EL (cell line): ENCODE results near the gene LZTR1.

Experiments
- DNase-seq: peaks from one replicate; pipeline ENCODE4 v3.0.0-alpha.2; 2016

Gene LZTR1

DNA sequence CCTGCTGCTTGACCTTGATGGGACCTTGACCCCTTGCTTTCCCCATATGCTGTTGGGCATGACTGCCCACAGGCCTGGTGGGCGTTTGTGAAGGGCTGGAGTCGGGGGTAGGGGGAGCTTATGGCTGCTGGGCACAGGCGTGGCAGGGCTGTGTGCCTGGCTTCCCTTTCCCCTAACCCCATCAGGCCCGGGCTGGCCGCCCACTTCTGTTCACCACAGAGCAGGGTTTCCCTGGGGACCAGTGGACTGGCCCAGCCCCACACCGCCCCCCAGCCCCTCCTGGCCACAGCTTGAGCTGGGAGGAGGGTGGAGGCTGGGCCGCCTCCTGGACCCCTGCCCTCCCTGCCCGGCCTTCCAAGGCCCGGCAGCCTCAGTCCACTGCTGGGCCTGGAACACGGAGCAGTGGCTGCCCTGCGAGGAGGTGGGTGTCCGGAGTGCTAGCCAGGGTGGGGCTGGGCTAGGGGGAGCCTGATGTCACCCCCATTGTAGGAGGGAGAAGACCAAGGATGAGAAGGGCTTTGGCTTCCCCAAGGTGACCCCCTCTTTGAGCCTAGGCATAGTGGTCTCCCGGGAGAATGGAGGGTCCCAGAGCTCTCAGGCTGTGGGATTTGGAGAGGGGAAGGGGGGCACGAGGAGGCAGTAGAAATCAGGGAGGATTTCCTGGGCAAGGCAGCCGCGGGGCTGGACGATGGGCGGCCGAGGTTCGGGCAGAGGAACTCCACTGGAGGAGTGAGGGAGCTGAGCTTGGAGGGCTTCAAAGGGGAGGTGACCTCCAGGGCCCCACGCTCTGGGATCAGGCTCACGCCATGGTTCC lies 15.0 kb upstream of the LZTR1 start, which contains the start of gene AIFM3:
AIFM3 (plus strand) TSS at position 373 of the 814 bp plus-strand sequence. CDS start 690 bp downstream, outside the sequence.
- DNase-seq, result no peak

DNA sequence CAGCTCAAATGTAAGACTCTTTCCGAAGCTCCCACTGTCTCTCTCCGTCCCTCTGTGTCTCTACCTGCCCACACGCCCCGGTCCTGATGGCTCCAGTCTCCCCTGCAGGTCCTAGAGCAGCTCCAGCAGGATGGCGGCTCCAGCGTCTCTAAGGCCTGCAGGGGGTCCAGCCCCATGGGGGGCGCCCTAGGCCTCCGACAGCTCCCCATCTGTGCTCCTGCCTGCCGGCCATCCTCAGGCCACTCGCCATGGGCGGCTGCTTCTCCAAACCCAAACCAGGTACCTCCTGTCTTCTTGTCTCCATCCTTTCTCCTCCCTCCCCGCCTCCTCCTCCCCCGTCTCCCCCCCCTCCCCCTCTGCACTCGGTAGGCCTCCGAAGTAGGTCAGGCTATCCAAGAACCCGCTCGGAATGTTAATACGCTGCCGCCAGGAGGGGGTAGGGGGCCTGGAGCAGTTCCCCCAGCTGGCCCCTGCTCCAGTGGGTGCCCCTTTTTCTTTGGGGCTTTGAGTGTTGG lies 14.3 kb upstream of the LZTR1 start:
- DNase-seq, result no peak

DNA sequence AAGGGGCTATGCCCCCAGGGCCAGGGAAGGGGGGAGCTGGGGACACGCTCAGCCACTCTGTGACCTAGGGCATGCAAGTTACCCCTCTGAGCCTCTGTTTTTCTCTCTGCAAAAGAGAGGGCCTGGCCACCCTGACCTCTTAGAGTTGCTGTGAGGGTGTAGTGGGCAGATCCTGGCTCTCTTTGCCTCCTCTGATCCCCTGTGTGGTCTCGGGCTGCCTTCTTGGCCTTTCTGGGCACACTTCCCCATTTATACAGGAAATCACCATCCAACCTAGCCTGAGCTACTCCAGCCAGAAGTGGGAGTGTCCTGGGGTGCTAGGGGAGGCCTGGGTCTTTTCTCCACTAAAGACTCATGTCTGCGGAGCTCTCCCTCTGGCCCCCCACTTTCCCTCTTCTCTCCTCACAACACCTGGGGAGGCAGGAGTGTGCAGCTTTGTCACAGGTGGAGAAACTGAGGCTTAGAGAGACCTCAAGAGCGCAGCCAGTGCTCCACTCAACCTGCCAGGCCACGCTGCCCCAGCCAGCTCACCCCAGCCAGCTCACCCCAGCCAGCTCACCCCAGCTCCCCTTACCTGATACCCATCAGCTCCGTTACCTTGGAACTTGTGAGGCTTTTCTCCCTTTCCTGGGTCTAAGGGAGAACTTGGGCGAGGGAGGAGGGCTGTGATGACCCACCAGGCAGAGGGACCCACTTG lies 13.7 kb upstream of the LZTR1 start:
- no peak for DNase-seq

DNA sequence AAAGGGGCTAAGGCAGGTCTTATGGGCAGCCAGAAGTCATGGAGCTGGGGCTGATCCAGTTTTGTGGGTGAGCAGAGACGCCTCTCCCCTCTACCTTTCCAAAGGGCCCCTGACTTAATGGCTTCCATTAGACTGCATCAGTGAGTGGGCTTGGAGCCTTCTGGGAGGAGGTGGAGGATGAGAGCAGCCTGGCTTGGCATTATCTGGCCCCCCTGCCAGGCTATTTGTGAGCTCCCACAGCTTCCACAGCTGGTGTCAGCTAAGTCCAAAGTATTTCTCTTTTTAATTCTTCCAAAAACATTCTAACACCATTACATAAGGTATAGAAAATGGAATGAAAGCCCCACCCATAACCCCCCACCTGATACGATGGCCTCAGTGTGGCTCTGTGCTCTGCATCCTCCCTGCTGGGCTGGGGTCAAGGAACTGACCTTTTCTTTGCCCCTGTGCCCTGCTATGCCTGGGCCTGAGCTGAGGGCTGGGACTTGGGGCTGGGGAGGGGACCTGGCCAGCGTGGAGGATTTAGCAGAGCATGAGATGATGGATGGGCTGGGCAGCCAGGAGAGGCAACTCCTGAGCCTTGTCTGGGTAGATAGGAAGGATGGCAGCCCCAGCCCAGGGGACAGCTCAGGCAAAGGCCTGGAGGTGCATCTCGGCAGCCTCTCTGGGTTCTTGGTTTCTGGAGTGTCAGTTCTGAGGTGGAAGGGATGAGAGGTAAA lies 11.0 kb upstream of the LZTR1 start:
- no peak for DNase-seq

DNA sequence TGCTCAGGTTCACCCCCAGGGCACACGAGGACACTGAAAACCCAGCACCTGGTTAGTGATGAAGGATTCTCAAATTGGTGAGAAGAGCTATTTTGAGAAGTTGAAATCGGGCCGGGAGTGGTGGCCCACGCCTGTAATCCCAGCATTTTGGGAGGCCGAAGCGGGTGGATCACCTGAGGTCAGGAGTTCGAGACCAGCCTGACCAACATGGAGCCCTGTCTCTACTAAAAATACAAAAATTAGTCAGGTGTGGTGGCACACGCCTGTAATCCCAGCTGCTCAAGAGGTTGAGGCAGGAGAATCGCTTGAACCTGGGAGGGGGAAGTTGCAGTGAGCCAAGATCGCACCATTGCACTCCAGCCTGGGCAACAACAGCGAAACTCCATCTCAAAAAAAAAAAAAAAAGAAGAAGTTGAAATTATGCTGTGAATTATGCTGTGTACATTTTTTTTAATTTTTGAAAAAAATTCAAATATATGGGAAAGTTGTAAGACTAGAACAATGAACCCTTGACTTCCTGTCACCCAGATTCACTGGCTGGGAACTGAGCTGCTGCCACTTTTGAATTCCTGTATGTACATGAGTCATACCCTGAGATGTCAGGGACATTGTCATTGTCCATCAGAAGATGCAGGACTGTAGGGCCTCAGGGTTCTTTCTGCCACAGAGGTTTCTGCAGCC lies 9.9 kb upstream of the LZTR1 start:
- DNase-seq, result peak; percentile 30

DNA sequence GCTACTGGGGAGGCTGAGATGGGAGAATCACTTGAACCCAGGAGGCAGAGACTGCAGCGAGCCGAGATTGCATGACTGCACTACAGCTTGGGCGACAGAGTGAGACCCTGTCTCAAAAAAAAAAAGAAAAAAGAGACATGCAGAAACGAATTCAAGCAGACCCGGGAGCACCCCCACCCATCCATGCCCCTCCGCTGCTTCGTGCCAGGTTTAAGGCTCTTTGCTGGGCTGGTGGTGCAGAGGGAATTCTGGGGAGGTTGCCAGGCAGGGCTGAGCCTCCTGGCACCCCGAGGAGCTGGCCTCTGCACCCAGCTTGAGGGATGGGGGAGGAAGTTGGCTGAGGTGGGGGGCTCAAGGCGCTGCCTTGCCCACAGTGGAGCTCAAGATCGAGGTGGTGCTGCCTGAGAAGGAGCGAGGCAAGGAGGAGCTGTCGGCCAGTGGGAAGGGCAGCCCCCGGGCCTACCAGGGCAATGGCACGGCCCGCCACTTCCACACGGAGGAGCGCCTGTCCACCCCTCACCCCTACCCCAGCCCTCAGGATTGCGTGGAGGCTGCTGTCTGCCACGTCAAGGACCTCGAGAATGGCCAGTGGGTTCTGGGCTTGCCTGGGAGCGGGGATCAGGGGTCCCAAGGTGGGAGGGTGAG lies 9.0 kb upstream of the LZTR1 start:
- no peak for DNase-seq

DNA sequence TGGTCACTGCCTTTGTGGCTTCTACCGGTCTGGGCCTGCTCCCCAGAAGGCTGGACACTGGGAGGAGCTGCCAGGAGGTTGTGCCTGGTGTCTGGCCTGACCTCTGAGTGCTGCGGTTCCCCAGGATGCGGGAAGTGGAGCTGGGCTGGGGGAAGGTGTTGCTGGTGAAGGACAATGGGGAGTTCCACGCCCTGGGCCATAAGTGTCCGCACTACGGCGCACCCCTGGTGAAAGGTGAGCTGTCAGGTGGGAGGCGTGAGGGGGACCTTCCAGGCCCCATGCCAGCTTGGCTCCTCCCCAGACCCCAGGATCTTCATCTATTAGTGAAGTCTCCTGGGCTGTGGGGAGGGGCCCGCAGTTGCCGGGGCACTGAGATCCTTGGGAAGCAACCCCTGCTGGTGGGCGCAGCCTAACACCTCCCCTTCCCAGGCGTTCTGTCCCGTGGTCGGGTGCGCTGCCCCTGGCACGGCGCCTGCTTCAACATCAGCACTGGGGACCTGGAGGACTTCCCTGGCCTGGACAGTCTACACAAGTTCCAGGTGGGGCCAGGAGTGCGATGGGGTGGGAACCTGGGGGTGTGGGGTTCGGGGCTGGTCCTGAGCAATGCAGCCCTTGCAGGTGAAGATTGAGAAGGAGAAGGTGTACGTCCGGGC lies 8.3 kb upstream of the LZTR1 start:
- DNase-seq, result no peak

DNA sequence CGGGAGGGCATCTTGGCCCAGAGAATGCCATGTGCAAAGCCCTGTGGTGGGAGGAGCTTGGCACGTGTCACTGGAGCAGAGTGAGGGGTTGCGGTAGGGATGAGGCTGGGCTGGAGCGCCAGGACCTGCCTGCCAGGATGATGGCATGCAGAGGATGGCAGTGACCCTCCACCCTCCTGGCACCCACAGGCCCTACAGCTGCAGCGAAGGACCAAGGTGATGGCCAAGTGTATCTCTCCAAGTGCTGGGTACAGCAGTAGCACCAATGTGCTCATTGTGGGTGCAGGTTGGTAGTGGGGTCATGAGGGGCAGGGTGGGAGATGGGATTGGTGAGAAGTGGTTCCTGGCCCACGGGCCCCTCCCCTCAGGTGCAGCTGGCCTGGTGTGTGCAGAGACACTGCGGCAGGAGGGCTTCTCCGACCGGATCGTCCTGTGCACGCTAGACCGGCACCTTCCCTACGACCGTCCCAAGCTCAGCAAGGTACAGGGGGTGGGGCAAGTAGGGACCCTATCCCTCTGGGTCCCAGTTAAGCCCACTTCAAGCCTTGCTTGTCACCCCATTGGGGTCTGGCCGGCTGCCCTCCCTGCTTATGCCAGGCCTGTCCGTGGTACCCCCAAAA lies 7.7 kb upstream of the LZTR1 start:
- no peak for DNase-seq

DNA sequence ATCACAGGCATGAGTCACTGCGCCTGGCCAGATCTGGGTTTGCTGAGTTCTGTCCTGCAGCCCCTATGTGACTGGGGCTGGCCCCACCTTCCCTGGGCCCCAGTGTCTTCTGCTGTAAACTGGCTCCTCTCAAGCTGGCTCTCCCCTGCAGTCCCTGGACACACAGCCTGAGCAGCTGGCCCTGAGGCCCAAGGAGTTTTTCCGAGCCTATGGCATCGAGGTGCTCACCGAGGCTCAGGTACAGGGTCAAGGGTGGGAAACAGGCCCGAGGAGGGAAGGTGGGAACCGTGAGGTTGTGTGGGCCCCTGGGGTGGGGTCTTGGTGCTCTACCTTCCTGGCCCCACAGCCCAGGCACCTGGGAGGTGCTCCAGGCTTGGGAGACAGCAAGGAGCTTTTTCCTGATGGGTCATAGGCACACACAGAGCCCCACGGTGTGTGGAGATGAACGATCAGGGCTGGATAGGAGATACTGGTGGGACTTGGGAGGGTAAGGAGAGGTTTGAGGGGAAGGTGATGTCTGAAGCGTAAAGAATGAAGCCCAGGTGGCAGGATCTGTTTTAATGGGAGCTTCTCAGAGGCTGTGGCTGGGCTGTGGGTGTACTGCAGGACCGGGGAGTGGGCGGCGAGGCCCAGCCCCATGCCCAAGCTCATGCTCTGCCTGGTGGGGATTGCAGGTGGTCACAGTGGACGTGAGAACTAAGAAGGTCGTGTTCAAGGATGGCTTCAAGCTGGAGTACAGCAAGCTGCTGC lies 6.4 kb upstream of the LZTR1 start:
- no peak for DNase-seq

DNA sequence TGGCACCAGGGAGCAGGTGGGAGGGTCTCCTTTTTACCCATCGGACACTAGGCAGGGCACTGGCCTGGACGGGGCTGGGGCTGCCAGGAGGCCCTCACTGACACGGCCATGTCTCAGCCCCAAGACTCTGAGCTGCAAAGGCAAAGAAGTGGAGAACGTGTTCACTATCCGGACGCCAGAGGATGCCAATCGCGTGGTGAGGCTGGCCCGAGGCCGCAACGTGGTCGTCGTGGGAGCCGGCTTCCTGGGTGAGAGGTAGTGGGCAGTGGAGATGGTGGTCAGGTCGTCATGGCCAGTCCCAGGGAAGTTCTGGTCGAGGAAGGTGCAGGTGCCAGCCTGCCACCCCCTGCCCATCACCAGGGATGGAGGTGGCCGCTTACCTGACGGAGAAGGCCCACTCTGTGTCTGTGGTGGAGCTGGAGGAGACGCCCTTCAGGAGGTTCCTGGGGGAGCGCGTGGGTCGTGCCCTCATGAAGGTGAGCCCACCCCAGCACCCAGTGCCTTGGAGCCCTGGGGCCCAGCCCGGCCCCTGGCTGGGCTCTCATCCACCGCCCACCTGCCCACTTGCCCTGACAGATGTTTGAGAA lies 5.7 kb upstream of the LZTR1 start:
- no peak for DNase-seq

DNA sequence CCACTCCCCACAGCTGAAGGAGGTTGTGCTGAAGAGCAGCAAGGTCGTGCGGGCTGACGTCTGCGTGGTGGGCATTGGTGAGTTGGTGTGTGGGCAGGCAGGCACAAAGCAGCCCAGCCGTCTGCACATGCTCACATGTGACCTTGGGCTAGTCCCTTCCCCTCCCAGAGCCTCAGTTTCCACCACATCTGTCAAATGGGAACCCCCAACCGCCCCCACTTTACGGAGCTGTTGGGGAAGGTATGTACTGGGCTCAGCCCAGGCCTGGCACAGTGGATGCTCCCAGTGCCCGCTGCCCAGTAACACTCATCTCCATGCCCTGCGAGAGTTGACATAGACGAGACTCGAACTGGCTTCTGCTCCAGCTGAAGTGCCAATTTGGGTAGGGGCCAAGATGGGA lies 5.1 kb upstream of the LZTR1 start:
- no peak for DNase-seq

DNA sequence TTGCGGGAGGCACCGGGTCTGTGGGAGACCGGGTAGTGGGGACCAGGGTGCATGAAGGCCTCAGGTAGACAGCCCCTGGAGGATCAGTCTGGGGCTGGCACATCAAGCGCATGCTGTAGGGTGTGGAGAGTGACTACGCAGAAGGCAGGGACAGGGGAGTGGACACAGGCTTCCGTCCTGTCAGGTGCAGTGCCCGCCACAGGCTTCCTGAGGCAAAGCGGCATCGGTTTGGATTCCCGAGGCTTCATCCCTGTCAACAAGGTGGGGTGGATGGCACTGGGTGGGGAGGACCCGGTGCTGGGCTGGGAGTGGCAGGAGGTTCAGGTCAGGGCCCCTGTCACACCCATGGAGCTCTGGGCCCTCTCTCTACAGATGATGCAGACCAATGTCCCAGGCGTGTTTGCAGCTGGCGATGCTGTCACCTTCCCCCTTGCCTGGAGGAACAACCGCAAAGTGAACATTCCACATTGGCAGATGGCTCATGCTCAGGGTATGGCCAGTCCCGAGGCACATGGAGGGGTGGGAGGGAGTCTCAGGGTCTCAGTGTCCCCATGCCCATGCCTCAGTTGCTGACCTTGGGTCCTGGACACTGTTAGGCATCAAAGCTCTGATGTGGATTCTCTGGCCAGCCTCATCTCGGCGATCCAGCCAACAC lies 4.5 kb upstream of the LZTR1 start:
- no peak for DNase-seq

DNA sequence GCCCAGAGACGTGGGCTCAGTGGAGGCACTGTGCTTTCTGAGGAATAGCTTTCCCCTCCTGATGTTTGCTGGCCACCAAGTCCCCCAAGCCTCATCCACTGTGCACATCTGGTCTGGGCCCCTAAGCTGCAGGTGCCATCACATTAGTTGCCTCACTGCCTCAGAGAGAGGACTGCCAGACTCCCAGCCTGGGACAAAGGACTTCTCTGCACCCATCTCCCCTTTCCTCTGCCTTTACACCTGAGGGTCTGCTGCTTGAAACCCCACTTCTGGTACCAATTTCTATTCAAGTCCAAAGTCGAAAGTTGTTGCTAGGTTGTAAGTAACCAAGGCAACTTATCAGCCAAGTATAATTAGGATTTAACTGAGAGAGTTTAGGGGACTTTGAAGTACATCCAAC lies 3.7 kb upstream of the LZTR1 start:
- DNase-seq, result no peak

DNA sequence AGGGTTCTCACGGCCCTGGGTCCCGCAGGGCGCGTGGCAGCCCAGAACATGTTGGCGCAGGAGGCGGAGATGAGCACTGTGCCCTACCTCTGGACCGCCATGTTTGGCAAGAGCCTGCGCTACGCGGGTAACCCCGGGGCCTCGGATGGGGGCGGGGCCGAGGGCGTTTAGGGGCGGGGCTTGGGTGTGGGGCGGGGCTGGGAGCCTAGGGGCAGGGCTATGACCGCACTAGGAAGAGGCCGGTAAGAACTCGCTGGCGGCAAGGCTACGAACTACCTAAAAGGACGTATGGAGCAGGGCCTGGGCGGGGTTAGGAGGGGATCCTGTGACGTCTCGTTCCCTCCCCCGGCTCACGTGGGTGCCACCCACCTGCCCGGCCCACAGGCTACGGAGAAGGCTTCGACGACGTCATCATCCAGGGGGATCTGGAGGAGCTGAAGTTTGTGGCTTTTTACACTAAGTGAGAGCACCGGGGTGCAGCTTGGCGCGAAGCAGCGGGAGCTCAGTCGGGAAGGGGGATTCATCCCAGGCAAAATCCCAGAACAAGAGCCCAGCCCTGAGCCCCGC lies 2.8 kb upstream of the LZTR1 start:
- peak; percentile 69 for DNase-seq

DNA sequence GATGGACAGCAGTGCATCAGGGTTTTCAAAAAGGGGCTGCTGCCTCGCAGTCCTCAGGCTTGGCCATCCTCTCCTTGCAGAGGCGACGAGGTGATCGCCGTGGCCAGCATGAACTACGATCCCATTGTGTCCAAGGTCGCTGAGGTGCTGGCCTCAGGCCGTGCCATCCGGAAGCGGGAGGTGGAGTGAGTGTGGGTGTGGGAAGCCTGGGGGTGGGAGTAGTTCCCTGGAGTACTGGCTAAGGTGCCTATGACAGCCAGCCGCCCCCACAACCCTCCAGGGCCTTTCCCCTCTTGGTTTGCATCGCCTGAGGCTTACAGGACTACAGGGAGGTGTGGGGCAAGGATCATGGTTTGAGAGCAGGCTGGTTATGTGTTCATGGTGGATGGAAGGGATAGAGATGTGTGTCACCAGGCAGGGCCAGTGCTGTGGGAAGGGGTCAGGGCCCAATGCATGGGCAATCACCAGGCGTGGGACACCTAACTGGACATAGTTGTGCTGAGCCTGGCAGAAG lies 2.1 kb upstream of the LZTR1 start:
- no peak for DNase-seq

DNA sequence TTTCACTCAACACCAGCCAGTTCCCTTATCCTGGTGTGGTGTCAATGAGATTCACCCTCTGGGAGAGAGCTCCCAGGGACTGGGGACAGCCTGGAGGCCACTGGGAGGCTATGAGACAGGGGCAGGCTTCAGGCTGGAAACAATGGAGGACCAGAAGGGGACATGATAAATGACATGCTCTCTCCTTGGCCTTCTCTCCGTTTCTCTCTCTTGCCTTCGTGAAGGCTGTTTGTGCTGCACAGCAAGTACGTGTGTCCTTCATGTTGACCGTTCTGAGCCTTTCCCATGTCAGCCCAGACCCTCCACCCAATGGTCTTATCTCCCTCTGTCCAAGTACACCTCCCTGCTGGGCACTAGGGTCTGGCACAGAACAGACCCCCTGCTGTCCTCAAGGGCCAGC lies 1.6 kb upstream of the LZTR1 start:
- no peak for DNase-seq

DNA sequence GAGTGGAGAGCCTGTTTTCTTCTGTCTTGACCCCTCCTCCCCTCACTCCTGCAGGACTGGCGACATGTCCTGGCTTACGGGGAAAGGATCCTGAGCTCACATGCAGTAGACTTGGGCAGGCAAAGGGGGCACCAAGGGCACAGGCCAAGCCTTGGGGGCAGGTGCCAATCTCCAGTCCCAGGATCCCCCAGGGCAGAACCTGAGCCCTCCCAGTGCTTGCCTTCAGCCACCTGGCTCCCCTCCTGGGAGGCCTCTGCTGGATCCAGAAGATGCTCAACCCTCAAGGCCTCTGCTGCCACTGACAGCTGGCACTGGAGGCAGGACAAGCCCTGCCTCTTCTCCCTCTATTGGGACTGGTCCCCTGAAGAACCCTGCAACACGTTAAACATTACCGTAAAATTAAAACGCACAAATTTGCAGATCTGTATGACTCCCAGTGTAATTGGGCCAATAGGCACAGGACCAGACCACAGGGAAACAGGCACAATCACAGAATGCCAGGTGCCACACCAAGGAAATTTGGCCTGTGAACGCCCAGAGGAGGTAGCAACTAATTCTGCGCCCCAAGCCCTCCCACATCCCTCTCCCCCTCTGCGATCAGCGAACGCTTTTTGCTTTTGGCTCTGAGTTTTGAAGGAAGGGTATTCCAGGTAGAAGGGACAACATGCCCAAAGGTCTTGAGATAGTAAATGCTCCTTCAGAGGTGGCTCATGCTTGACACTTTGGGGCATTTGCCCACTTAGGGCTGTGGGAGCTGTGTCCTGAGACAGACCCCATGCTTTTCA lies 967 bp upstream of the LZTR1 start:
- DNase-seq, result no peak

DNA sequence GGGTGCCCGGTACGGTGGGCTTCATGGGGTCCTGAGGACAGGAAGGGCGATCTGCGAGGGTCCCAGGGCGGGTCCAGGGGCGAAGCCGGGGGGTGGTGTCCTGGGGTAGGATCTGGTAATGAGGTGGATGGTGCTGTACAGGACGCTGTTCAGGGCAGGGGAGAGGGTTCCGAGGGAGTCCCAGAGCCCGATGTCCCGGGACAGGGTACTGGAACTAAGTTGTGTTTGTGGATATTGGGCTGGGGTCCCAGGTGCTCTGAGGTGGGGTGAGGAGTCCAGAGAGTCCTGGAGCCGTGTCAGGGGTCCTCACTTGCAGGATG lies 426 bp downstream of the LZTR1 start:
- no peak for DNase-seq
